ENCODE measurements around the gene PPP1CA.

Gene PPP1CA

DNA sequence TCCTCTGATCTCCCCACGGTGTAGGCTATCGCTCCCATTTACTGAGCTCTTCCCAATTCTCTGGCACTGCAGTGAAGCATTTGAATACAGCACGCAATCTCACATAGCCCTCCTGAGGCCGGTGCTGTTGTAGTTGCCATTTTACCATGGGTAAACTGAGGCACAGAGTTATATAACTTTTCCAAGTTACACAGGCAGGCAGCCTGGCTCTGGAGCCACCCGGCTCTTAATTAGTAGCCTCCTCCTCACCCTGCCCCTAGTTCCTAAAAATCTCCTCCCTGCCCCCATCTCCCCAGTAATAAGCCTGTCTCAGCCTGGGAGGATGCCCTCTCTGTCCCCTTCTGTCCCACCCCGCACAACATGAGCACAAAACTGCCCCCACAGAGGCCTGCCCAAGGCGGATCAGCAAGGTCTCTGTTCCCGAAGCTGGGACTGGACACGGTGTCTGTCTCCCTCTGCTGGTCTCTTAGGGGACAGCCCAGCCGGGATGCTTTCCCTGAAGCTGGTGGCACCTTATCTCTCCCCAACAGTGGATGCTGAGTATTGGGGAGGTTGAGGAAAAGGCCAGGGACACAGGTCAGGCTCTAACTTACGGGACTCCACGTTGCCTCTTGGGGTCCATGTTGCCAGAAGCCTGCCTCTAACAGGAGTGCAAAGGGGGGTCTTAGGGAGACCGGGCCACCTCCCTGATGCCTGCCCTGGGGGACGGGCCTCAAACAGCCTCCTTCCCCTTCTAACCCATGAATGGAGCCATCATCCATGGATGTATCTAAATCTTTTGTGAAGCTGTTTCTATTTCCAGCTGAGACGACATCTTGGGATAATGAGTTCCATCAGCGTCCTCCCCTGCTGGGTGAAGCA, 19.2 kb downstream of the PPP1CA start:
- peak; percentile 75 for DNase-seq (ENCODE audit: low read depth)

DNA sequence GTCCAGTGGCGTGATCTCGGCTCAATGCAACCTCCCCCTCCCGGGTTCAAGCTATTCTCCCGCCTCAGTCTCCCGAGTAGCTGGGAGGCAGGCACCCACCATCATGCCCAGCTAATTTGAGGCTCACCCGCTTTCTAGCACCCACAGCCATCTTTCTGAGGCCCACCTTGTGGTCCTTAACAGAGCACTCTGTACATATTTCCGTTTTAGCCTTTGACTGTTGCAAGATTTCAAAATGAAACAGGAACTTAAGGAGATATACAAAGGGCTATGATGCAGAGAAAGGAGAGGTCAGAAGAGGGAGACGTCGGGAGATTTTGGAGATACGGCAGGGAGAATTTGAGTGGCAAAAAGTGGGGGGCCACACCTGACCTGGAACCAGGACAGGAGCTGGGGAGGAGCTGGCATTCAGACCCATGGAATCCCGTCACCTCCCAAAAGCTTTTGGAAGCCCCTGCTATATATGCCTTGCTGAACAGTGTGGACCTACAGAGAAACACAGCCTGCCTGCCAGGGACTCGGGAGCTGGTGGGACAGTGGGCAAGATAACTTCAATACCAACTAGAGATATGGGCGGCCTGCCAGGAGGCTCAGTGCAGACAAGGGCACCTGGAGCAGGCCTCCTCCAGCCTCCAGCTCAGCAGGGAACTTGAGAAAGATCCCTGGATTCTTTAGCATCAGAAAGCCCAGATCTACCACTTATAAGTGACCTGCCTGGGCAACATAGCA, 20.2 kb downstream of the PPP1CA start:
- DNase-seq (ENCODE audit: low read depth): no peak

DNA sequence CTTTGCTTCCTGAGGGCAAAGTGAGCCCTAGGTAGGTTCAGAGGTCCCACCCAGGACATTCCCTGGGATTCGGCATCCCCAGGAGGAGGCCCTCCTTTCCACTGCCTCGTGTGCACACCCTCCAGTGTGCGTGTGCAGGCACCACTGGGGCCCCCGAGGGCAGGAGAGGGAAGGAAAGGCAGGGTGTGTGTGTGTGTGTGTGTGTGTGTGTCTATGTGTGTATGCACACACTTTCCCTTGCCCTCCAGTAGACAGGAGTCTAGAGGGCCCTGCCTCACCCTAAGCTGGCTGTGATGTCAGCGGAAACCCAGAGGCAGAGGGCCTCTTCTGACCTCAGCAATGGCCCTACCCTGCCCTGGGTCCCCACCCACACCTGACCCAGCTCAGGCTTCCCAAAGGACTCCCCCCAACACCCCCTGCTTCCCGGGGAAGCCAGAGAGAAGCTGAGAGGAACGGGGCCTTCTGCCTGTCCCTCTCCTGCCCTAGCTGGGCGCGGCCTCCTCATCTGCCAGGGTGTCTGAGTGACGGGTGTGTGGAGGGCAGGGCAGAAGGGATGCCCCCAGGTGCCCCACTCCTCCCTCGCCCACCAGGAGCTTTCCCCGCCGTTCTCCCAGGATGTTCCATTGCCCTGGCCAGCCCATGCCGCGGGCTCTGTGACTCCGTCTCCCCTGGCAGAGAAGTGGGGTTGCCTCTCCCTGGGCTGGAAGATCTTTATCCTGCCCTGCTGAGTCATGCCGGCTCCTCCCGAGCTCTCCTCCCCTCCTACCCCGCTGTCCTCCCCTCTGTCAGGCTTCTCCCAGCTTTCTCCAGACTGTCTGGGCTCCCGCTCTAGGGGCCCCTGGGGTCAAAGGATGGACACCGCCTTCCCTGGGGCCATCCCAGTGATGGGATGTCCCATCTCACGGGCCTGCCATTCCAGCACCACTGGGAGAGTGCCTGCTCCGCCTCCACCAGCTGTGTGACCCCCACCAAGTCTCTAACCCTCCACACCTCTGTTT, 22.3 kb downstream of the PPP1CA start:
- no peak for DNase-seq (ENCODE audit: low read depth)

DNA sequence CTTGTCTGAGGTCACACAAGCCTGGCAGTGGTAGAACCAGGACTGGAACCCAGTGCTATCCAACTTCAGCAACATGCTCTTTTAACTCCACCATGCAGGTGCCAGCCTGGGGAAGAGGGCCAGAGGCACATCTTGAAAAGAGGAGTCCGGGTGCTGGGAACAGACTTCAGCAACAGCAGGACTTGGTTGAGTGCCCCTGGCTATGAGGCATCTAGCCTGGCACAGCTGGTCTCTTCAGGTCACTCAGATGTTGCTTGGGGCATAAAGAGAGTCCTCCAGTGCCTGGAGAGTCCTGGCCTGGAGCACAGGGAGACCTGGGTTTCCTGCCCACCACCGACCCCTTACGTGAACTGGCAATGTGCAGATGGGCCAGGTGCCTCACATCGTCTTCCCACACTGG, 23.1 kb downstream of the PPP1CA start:
- DNase-seq (ENCODE audit: low read depth): no peak

DNA sequence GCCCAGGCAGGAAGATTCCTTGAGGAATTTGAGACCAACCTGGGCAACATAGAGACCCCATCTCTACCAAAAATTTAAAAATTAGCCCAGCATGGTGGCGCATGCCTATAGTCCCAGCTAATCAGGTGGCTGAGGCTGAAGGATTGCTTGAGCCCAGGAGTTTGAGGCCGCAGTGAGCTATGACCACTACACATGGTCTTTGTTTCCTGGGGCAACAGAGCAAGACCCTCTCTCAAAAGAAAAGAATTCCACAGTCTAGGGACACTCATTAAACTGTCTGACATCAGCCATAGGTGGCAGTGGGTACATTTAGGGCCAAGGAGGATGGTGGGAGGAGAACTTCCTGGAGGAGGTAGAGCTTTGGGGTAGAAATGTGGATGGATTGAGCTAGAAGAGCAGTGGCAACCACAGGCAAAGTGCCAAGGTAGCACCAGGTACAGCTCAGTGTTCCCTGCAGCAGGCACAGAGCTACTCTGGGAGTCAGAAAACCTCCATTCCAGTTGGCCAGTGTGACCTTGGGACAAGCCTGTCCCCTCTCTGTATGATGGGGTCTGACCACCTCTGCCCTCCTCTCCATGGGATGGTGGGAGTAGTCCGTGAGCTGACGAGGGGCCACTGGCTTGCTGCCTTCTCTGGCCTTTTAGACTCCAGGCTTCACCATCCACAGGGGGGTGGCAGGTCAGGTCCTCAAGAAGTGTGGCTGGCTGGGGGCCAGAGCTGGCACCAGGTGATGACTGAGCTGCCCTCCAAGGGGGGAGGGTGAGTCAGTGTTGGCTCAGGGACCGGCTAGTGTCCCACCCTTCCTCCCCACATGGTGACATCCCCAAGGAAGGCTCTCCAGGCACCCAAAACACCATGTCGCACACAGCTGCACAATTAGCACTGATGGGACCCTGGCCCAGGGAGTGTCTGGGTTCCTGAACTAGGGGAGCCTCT, 24.5 kb downstream of the PPP1CA start:
- no peak for DNase-seq (ENCODE audit: low read depth)

DNA sequence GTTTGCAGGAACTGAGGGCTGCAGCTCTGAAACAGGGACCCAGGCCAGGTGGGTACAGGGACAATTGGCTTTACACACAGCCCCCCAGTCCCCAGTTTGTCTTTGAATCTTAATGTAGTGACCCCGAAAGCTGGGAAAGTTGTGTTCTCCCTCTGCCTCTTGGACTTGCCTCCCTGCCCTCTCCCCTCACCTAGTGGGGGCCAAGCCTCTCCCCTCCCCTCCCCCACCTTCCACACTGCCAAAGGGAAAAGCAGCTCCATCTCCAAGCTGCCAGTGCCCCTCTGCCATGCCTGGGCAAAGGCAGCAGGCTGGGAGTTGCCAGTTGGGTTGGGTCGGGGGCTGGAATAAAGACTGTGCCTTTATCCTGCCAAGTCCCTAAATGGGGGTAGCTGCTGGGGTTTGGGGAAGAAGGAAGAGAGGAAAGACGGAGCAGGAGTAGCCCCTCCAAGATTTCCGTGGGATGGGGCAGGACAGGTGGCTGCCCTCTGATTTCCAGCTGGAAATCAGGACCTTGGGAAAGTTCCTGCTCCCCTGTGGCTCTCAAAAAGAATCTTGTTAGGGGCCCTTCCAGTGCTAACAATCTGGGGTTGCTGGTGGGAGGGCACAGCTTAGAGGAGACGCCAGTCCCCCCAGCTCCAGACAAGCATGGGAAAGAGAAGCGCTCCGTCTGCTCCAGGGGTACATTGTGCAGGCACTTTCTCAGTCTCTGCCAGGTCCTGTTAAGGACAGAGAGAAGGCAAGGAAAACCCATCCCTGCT, 25.4 kb downstream of the PPP1CA start:
- DNase-seq (ENCODE audit: low read depth): no peak

DNA sequence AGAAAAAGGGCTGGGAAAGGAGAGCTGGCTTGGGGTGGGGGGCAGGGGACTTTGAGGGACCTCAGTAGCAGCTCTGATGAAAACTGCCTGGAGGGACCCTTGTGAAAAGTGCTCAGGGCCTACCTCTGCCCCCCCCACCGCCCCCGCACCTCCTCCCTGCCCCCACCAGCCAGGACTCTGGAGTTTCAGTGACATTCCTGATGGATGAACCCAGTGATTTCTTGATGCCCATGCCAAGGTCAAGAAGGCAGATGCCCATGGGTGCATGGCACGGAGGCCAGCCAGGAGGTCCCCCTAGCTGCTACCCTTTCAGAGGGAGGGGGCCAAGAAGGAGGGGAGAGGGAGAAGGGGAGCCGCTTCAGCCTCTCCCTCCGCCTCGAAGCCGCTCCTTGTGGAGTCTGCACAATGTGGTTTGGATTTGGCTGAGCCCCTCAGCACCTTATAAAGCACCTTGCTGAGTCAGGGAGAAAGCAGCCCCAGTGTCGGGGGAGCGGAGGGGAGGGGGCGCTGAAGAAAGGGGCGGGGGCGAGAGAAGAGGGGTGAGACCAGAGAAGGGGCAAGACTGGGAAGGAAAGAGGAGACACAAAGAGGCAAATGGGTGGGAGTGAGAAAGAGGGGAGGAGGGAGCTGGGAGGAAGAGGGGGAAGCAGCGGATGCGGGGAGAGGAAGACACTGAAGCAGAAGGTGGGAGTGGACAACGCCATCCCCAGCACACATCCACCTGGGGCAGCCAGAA, 26.2 kb downstream of the PPP1CA start:
- no peak for DNase-seq (ENCODE audit: low read depth)

DNA sequence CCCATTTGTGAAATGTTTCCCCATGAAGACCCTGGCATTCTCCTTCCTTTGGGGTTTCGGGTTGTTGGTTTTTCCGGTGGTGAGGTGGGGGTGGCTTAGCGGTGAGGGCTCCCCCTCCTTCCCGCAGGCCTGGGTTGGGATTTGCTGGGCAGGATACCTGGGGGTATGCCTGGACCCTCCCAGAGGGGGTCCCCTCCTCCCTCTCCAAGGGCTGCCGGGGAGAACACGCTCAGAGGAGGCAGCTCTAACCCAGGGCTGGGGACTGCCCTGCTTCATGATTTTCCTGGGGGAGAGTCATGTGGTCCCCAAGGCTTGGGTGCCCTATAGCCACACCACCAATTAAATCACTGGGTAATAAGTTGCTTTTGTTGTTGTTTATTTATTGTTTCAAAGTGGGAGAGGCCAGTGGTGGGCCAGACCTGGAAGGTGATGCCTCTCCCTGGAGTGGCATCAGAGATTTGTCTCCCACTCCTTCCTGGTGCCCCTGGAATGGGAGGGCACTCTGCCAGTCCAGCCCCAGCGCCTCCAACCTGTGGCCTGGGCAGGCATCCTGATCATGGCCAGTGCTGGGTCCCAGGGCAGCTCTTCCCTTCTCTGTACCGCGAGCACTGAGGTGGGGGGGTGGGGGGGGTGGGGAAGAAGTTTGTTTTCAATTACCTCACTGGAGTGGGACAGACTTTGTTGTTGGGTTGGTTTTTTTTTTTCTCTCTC, 26.9 kb downstream of the PPP1CA start:
- DNase-seq (ENCODE audit: low read depth): no peak

DNA sequence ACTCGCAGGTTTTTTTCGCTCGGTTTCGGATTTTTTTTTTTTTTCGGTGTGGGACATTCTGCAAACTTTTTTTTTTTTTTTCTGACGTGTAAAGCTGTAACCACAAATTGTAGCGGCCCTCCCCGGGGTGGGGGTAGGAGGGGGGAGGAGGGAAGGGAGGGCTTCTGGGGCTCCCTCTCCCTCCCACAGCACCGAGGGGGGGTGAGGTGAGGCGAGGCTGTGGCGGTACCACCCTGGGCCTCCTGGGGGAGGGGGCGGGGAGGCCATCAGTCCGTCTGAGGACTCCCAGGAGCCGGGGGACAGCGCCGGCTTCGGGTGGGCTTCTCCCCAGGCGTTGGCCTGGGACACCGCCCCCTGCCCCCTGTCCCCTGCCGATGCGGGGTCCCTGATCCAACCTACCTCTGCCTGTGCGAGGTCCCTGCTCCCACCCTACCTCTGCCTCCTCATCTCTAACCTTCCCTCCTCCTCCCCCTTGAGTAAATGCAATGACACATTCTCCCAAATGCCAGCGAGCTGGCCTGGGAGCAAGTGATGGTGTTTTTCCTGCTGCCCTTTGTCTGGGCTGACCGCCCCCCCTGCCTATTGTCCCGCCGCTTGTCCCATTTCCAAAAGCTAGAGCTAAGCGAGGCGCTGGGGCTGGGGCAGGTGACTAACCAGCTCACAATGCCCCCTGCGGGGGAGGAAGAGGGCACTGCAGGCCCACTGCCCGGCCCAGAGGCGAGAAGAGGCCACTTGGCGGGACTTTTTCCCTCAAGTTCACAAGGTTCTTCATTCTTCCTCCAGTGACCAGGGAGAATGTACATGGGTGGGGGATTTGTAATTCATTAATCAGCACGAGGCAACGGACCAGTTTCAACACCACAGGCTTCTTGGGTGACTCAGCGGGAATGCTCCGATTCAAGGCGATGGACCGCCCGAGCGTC, 27.7 kb downstream of the PPP1CA start:
- peak; percentile 61 for DNase-seq (ENCODE audit: low read depth)

DNA sequence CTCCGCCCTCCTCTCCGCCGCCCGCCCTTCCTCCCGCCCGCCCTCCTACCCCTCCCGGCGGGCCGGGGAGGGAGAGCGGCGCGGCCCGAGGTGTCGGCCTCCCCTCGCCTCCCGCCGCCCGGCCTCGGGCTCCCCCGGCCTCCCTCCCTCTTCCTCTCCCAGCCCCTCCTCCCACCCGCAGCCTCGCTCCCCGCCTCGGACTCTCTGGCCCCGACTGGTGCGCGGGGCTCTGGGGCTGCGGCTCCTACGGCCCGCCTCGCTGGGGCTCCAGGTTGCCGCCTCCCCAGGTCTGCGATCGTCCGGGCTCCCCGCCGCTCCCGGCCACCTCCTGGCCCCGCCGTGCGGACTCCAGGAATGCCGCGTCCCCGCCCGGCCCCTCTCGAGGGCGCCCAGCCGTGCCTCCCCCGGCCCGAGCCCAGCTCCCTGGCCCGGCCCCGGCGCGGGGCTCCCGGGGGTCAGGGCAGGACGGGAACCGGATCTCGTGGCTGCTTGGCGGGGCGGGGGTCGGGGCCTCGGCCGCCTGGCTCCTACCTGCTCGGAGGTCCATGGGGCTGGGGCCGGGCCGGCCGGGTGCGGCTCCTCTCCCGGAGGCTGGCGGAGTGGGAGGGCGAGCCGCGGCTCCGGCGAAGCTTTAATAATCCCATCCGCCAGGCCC, 28.5 kb downstream of the PPP1CA start, which contains the start of gene CLCF1:
Gene CLCF1, minus strand, starts transcription at position 606 of the 655 bp plus-strand sequence. Its CDS starts 59 bp downstream, at position 547.
- no peak for DNase-seq (ENCODE audit: low read depth)

DNA sequence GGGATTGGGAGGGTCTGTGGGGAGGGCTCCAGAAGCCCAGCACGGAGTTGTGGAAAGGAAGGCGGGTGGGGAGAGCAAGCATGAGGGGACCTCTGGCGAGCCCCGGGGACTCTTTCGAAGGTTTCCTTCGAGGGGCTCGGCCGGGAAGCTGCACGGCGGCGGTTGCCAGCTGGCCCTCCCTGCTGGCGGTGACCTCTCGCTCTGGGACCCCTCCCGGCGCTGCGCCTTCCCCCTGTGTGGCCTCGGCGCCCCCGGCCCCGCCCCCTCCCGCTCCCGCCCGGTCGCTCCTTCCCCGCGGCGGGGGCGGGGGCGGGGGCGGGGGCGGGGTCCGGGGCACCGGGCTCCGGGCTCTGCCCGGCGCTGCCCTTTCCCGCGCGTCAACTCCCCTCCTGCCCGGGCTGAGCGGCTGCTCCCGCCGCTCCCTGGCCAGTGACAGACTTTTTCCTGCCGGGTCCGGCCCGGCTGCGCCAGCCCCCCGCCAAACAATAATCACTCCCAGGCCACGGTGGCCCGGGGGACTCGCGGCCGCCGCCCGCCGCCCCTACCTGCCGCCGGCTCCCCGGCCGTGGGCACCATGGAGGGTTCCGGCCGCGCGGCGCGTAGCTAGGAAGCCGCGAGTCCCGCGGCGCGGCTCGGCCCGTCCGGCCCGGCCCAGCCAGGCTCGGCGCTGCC, 29.2 kb downstream of the PPP1CA start:
- no peak for DNase-seq (ENCODE audit: low read depth)

DNA sequence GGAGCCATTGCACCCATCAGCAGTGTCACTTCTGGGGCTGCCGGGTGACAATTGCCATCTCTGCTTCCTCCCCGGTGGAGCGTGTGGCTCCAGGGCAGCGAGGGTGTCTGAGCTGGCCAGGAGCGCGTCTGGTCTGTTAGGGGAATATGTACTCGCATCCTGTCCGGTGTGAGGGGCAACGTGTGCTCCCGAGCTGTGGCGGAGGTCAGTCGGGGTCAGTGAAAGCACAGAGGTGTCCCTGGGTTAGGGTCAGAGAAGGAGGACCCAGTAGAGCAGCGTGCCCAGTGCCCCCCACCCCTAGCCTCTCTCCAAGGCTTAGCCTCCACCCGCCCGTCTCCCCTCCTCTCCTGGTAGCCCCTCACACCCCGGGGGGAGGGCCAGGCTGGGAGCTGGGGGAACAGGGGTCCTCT, 29.7 kb downstream of the PPP1CA start:
- DNase-seq (ENCODE audit: low read depth): no peak

DNA sequence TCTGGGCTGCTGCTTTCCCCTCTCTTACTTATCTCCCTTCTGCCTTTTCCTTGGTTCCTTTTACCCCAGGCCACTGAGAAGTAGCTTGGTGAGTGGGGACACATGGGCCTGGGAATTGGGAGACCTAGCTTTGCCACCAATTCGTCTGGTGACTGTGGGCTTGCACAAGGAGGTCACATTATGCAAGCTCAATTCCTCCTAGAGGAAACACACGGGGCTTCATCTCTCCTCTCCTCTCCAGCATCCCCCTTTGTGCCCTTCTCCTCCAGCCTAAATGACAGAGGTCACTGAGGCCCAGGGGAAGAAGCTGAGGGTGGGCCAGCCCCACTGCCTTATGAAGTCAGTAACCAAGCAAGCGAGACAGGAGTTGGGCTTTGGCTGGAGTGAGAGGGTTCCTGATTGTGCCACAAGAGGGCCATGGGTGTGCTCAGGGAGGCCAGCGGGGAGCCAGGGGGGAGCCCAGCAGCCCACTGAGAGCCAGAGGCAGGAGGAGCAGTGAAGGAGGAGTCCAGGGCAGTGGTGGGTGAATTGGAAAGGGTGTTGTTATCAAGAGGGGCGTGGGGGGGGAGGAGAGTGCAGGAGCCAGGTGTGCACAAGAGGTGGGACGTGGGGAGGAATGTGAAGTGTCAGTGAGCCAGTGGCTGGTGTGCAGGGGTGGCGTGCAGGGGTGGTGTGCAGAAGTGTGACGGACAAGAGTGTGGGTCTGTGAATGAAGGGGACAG, 30.3 kb downstream of the PPP1CA start:
- no peak for DNase-seq (ENCODE audit: low read depth)

DNA sequence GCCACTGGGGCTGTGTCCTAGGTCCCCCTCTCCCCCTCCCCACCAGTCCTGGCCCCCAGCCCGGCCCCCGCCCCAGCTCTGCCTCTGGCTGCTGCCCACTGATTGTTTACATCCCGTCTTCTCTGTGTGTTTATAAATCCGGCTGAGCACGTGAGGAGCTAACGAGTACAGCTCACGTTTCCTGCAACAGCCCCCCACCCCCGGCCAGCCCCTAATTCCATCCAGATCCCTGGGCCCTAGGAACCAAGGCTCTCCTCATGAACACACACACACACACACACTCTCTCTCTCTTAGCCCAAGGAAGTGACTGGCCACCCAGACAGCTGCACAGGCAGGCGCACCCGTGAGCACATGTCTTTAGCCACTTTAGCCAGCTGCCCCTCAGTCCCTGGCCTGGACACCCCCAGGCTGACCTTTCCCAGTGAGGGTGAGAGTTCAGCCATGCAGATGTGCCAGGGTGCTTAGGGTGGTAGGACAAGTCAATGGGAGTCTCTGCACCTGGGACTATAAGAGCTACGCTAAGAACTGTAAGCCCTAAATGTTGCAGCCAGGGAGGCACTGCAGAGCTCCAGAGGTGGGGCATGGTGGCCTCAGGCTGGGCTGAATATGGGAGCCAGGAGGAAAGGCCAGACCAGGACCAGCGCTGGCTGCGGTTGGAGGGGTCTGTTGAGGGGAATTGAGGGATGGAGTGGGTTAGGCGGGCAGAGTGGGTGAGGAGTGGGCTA, 31.1 kb downstream of the PPP1CA start:
- no peak for DNase-seq (ENCODE audit: low read depth)

DNA sequence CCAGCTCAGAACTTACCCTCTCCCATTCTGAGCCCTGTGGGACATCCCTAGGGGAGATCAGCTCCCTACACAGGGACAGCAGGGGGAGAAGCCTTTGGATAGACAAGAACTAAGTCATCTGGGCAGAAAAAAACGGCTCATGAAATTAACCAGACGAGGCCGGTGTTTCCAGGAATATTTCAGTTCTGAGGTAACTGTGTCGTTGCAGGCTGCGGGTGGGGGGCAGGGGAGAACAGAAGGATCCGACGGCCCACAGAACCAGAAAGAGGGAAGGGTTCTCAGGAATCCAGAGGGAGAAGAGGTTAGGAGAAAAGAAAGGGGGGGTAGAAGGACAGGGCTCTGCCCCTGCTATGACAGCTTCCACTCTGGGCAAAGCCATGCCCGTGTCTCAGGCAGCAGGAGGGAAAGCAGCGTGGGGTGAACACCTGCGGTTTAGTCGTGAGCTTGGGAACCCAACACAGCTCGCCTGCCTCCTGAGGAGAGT, 31.8 kb downstream of the PPP1CA start:
- DNase-seq (ENCODE audit: low read depth): no peak
